SK-N-MC (cell line): ENCODE measurements around the gene DIAPH3.

Source experiments
- EZH2 ChIP-seq: fragments of 200-600 bp; sonication (generic); IDR thresholded peaks from one replicate; pipeline ENCODE4 v1.6.1; 2017; ENCODE audit warnings: antibody characterized with exemption
- FOXP2 ChIP-seq: optimal IDR thresholded peaks from 2 replicates; pipeline ENCODE3; 2011; ENCODE audit warnings: mild to moderate bottlenecking, moderate library complexity; ENCODE audit not compliant: insufficient read depth; ENCODE audit errors: extremely low read length, control extremely low read depth
- POLR2AphosphoS5 ChIP-seq: IDR thresholded peaks from 2 replicates; pipeline ENCODE4 v1.6.1; 2012; ENCODE audit warnings: mild to moderate bottlenecking, low read depth, low read length, borderline replicate concordance

- no peak for TF ChIP-seq POLR2AphosphoS5
- no peak for TF ChIP-seq EZH2
- no peak for TF ChIP-seq FOXP2
Observed at GRCh38 chr13:59681636-59682311, 482.0 kb downstream of the DIAPH3 start.
